HCT116 (cell line): ENCODE data around the gene ADGRV1.

Experiments used
- CBX3 ChIP-seq: IDR thresholded peaks from 2 replicates; pipeline ENCODE4 v1.6.1; 2012; ENCODE audit warnings: low read depth
- EZH2 ChIP-seq: fragments of 200-600 bp; sonication (generic); IDR thresholded peaks from 2 replicates; pipeline ENCODE4 v1.6.1; 2017; ENCODE audit warnings: antibody characterized with exemption, mixed run types
- EZH2phosphoT487 ChIP-seq: fragments of 200-600 bp; IDR thresholded peaks from 2 replicates; pipeline ENCODE4 v1.6.1; 2018; ENCODE audit warnings: antibody characterized with exemption, borderline replicate concordance
- POLR2A ChIP-seq: IDR thresholded peaks from 2 replicates; pipeline ENCODE4 v1.7.0; 2011; ENCODE audit warnings: borderline replicate concordance; ENCODE audit not compliant: insufficient read depth, insufficient read length; ENCODE audit errors: extremely low read depth
- POLR2AphosphoS5 ChIP-seq: IDR thresholded peaks from 2 replicates; pipeline ENCODE4 v1.6.1; 2011; ENCODE audit warnings: mild to moderate bottlenecking, low read depth, low read length, moderate library complexity
- SIN3A ChIP-seq: IDR thresholded peaks from 2 replicates; pipeline ENCODE4 v1.6.1; 2012; ENCODE audit warnings: low read depth
- TCF7L2 ChIP-seq: IDR thresholded peaks from 2 replicates; pipeline ENCODE4 v1.7.0; 2011; ENCODE audit warnings: borderline replicate concordance, inconsistent platforms; ENCODE audit not compliant: insufficient read depth, insufficient read length; ENCODE audit errors: extremely low read depth
- ZNF274 ChIP-seq: fragments of 200-500 bp; sonication (Bioruptor generic); IDR thresholded peaks from 2 replicates; pipeline ENCODE4 v1.6.1; 2014; ENCODE audit warnings: mild to moderate bottlenecking, low read depth, low read length, inconsistent platforms
- TF ChIP-seq, protein P1 (sequence below), 3 experiments: fragments of 200-600 bp in 1 of 3; sonication (generic) in 1 of 3; IDR thresholded peaks in 2 of 3; conservative IDR thresholded peaks in 1 of 3; 2 replicates each; pipeline ENCODE4 v1.5.1; 2012 to 2017; ENCODE audit warnings: low read depth in 2 of 3, low read length in 2 of 3, antibody characterized with exemption in 1 of 3, borderline replicate concordance in 1 of 3, control low read depth in 1 of 3, mild to moderate bottlenecking in 1 of 3, mixed read lengths in 1 of 3, mixed run types in 1 of 3, moderate library complexity in 1 of 3; ENCODE audit not compliant: insufficient read depth in 1 of 3
- TF ChIP-seq, protein P2 (sequence below): IDR thresholded peaks from 2 replicates; pipeline ENCODE4 v1.6.1; 2011; ENCODE audit warnings: mild to moderate bottlenecking, low read length, moderate library complexity; ENCODE audit not compliant: insufficient replicate concordance; ENCODE audit errors: extremely low read depth
- TF ChIP-seq, protein P3 (sequence below): IDR thresholded peaks from 2 replicates; pipeline ENCODE4 v1.6.1; 2012

DNA sequence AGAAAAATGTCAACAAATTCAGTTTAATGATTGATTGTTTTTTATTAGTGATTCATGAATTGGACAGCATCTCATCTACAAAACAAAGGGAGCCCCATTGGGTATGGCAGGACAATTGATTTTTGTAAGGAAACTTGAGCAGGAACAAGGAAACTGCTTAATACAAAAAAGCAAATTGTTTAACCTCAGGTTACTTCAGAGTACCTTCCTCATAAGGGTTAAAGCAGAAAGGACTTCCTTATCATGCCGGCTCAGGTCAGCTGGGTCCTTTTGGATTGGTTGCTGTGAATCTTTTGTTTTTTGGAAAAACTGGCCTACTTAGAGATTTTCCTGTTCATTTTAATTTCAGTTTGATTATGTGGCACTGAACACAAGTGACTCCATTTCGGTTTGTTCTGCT is 612.7 kb downstream of the ADGRV1 start:
- TF ChIP-seq, protein P1, sequence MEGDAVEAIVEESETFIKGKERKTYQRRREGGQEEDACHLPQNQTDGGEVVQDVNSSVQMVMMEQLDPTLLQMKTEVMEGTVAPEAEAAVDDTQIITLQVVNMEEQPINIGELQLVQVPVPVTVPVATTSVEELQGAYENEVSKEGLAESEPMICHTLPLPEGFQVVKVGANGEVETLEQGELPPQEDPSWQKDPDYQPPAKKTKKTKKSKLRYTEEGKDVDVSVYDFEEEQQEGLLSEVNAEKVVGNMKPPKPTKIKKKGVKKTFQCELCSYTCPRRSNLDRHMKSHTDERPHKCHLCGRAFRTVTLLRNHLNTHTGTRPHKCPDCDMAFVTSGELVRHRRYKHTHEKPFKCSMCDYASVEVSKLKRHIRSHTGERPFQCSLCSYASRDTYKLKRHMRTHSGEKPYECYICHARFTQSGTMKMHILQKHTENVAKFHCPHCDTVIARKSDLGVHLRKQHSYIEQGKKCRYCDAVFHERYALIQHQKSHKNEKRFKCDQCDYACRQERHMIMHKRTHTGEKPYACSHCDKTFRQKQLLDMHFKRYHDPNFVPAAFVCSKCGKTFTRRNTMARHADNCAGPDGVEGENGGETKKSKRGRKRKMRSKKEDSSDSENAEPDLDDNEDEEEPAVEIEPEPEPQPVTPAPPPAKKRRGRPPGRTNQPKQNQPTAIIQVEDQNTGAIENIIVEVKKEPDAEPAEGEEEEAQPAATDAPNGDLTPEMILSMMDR (IDR thresholded peaks at IDR 0.05 in 2 of 3, conservative IDR thresholded peaks at IDR 0.05 in 1 of 3; ENCODE audit: borderline replicate concordance in 1 of 3, insufficient read depth in 1 of 3, low read depth in 2 of 3, low read length in 2 of 3), result no peak
- no peak for TF ChIP-seq SIN3A
- TF ChIP-seq, protein P2, sequence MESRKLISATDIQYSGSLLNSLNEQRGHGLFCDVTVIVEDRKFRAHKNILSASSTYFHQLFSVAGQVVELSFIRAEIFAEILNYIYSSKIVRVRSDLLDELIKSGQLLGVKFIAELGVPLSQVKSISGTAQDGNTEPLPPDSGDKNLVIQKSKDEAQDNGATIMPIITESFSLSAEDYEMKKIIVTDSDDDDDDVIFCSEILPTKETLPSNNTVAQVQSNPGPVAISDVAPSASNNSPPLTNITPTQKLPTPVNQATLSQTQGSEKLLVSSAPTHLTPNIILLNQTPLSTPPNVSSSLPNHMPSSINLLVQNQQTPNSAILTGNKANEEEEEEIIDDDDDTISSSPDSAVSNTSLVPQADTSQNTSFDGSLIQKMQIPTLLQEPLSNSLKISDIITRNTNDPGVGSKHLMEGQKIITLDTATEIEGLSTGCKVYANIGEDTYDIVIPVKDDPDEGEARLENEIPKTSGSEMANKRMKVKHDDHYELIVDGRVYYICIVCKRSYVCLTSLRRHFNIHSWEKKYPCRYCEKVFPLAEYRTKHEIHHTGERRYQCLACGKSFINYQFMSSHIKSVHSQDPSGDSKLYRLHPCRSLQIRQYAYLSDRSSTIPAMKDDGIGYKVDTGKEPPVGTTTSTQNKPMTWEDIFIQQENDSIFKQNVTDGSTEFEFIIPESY, result no peak
- TF ChIP-seq ZNF274, result no peak
- no peak for TF ChIP-seq EZH2
- no peak for TF ChIP-seq POLR2A
- TF ChIP-seq POLR2AphosphoS5, result no peak
- TF ChIP-seq, protein P3, sequence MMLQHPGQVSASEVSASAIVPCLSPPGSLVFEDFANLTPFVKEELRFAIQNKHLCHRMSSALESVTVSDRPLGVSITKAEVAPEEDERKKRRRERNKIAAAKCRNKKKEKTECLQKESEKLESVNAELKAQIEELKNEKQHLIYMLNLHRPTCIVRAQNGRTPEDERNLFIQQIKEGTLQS, result no peak
- no peak for TF ChIP-seq CBX3
- TF ChIP-seq EZH2phosphoT487, result no peak
- no peak for TF ChIP-seq TCF7L2
